Globus pallidus (tissue), 1 donor: ENCODE measurements around the gene RTEL1.
"Not testable (repeated sequence)": the region's sequence is repeated elsewhere in the genome, so short reads cannot be mapped to it uniquely, and the experiment has no call there.

Experiments used
- DNase-seq: peaks from one replicate; pipeline ENCODE4 v3.0.0-alpha.2; 2015; ENCODE audit warnings: low spot score

The RTEL1 gene

GRCh38 chr20:63664861-63665594, 6.9 kb downstream of the RTEL1 start:
- no peak for DNase-seq

GRCh38 chr20:63665708-63666107, 7.6 kb downstream of the RTEL1 start:
- no peak for DNase-seq

- DNase-seq, result no peak
Observed at GRCh38 chr20:63667858-63668257, 9.7 kb downstream of the RTEL1 start.

- no peak for DNase-seq
Observed at GRCh38 chr20:63668351-63668750, 10.2 kb downstream of the RTEL1 start.

- DNase-seq, result not testable (repeated sequence)
Observed at GRCh38 chr20:63671695-63672094, 13.6 kb downstream of the RTEL1 start.

- DNase-seq, result no peak
Observed at GRCh38 chr20:63672666-63673065, 14.6 kb downstream of the RTEL1 start.

- no peak for DNase-seq
Observed at GRCh38 chr20:63673951-63674350, 15.8 kb downstream of the RTEL1 start.

- no peak for DNase-seq
Observed at GRCh38 chr20:63675681-63676368, 17.7 kb downstream of the RTEL1 start.

- DNase-seq, result no peak
Observed at GRCh38 chr20:63678071-63678470, 20.0 kb downstream of the RTEL1 start.

- DNase-seq, result no peak
Observed at GRCh38 chr20:63678667-63679465, 20.8 kb downstream of the RTEL1 start.

GRCh38 chr20:63679799-63680305, 21.7 kb downstream of the RTEL1 start:
- no peak for DNase-seq

GRCh38 chr20:63680427-63680826, 22.3 kb downstream of the RTEL1 start:
- DNase-seq, result no peak

GRCh38 chr20:63680857-63681608, 22.9 kb downstream of the RTEL1 start:
- DNase-seq, result no peak

- no peak for DNase-seq
Observed at GRCh38 chr20:63681609-63682142, 23.6 kb downstream of the RTEL1 start.

- DNase-seq, result no peak
Observed at GRCh38 chr20:63682384-63683139, 24.4 kb downstream of the RTEL1 start.

- DNase-seq, result no peak
Observed at GRCh38 chr20:63685269-63686026, 27.3 kb downstream of the RTEL1 start.

GRCh38 chr20:63686094-63686491, 28.0 kb downstream of the RTEL1 start:
- DNase-seq, result no peak

GRCh38 chr20:63686492-63687321, 28.6 kb downstream of the RTEL1 start:
- no peak for DNase-seq
